Endodermal cell (in vitro differentiated cells): Measurements from ENCODE around the gene C1orf94. TPM values are rescaled to one million over a fixed set of nuclear protein-coding genes. Genes with fewer than 3 reads are reported as not detected.

Source experiments
- DNase-seq: peaks from one replicate; pipeline ENCODE4 v3.0.0-alpha.2; 2017
- H3K27ac ChIP-seq: 2 replicates; pipeline ENCODE4 v1.5.1; 2013; ENCODE audit warnings: mild to moderate bottlenecking, low read depth, low read length, moderate library complexity
- H3K27me3 ChIP-seq: 2 replicates; pipeline ENCODE4 v1.6.1; 2013; ENCODE audit warnings: mild to moderate bottlenecking, low read length, moderate library complexity; ENCODE audit not compliant: insufficient read depth, control insufficient read depth, poor library complexity, severe bottlenecking
- H3K36me3 ChIP-seq: 2 replicates; pipeline ENCODE4 v1.7.0; 2013; ENCODE audit warnings: mild to moderate bottlenecking, low read length, moderate library complexity; ENCODE audit not compliant: control insufficient read depth, insufficient read depth
- H3K4me1 ChIP-seq: one replicate; pipeline ENCODE4 v1.7.0; 2013; ENCODE audit warnings: low read length; ENCODE audit not compliant: control insufficient read depth, insufficient read depth
- H3K4me3 ChIP-seq: 2 replicates; pipeline ENCODE4 v1.5.1; 2013; ENCODE audit warnings: mild to moderate bottlenecking, low read length, moderate library complexity
- H3K9ac ChIP-seq: 2 replicates; pipeline ENCODE4 v1.6.1; 2013; ENCODE audit warnings: mild to moderate bottlenecking, low read length, moderate library complexity; ENCODE audit not compliant: poor library complexity, severe bottlenecking; ENCODE audit errors: extremely low read depth
- H3K9me3 ChIP-seq: 2 replicates; pipeline ENCODE4 v1.6.1; 2013; ENCODE audit warnings: mild to moderate bottlenecking, low read length, moderate library complexity; ENCODE audit not compliant: control insufficient read depth
- H3K27ac Mint-ChIP-seq: 2 replicates; pipeline ENCODE4 v1.8.0; 2020; ENCODE audit warnings: mixed read lengths
- H3K27me3 Mint-ChIP-seq: 2 replicates; pipeline ENCODE4 v1.8.0; 2021; ENCODE audit warnings: mild to moderate bottlenecking, mixed read lengths; ENCODE audit not compliant: insufficient read depth
- H3K36me3 Mint-ChIP-seq: 2 replicates; pipeline ENCODE4 v1.8.0; 2020; ENCODE audit warnings: low read depth, mixed read lengths
- H3K4me1 Mint-ChIP-seq: 2 replicates; pipeline ENCODE4 v1.8.0; 2020; ENCODE audit warnings: mixed read lengths
- H3K4me3 Mint-ChIP-seq: 2 replicates; pipeline ENCODE4 v1.8.0; 2020; ENCODE audit warnings: mild to moderate bottlenecking, moderate library complexity, mixed read lengths
- H3K9me3 Mint-ChIP-seq: 2 replicates; pipeline ENCODE4 v1.8.0; 2020; ENCODE audit warnings: mild to moderate bottlenecking, mixed read lengths
- CTCF ChIP-seq: fragments of 200-600 bp; sonication (generic); conservative IDR thresholded peaks from 2 replicates; pipeline ENCODE4 v1.5.0; 2021; ENCODE audit warnings: antibody characterized with exemption, mild to moderate bottlenecking
- WGBS, 2 experiments: methylation state at CpG; one replicate each; pipeline versions ENCODE4 v1.1.5 to v1.1.7; 2013; ENCODE audit warnings: missing lambda C conversion rate in 2 of 2, mixed read lengths in 1 of 2; ENCODE audit not compliant: insufficient coverage in 1 of 2, insufficient read length in 1 of 2; 5-methylcytosine and 5-hydroxymethylcytosine counted together
- total RNA-seq, 2 donors: library from RNA; stranded (reverse); fragmentation: NEBNext Ultra II Directional in 1 of 2; extraction: Animal tissue kit (Norgen Biotek cat#: 25700) in 1 of 2; gene quantifications; 2 replicates in 1 of 2; 3 replicates in 1 of 2; pipeline ENCODE4 v1.2.1, GENCODE V29; 2021

C1orf94 gene
- total RNA-seq, 2 donors from 2014 or later: 0.15 to 0.29 TPM

DNA sequence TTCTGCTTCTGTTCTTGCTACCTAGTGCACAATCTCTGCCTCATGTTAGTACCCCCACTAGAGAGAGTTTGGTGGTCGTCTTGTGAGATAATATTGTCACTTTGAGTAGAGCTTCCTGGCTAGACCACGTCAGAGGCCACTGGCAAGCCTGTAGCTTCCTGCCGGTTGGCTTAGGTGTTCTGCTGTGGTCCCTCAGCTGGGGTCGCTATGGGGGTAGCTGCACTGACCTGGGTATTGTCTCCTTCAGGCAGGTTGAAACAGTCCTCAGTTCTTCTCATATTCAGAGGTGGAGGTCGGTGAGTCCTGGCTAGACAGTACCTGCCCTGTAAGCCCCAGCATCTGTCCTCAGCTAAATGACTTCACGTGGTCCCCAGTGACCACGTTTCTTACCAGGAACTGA lies 86.2 kb downstream of the C1orf94 start:
- Mint-ChIP-seq H3K4me3 (no peak overlapping the region), H3K9me3 (no peaks in the 10 kb centered on the region), H3K27ac (no peak overlapping the region), H3K36me3 (no peaks in the 10 kb centered on the region), H3K4me1 (no peaks in the 10 kb centered on the region), H3K27me3 (peaks cover 30% of the 10 kb centered on the region)
- H3K27ac ChIP-seq: no peak overlapping the region
- no peak overlapping the region for H3K9ac ChIP-seq
- no peak for TF ChIP-seq CTCF
- peaks cover 17% of the 10 kb centered on the region for H3K27me3 ChIP-seq
- no peaks in the 10 kb centered on the region for H3K36me3 ChIP-seq
- peak; percentile 22 for DNase-seq
- no peaks in the 10 kb centered on the region for H3K4me1 ChIP-seq
- no peak overlapping the region for H3K4me3 ChIP-seq
- no peaks in the 10 kb centered on the region for H3K9me3 ChIP-seq
- WGBS, 2 experiments: 87 to 88% methylated on average over 6 to 7 of the region's 7 CpGs

DNA sequence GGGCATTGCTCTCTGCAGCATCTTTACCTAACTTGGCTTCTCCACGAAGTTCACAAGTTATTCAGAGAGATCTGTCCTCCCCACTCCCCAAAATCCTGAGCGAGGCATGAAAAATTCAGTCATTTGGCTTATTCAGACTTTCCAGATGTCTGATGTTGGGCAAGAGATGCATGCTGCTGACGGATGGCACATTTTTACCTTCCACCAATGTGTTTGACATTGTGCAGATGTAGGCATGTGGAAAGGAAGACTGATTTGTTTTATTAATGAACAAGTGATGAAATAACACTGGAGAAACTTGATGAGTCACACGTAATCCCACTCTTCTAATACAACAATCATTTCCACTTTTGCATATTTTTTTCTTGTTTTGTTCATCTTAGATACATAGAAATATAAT lies 86.7 kb downstream of the C1orf94 start:
- WGBS, 2 experiments: 71 to 89% methylated on average over 1 to 4 of the region's 4 CpGs
- H3K4me1 ChIP-seq: no peaks in the 10 kb centered on the region
- no peak overlapping the region for H3K27ac ChIP-seq
- TF ChIP-seq CTCF: no peak
- no peak overlapping the region for H3K4me3 ChIP-seq
- DNase-seq: peak; percentile 5
- Mint-ChIP-seq H3K27ac (no peak overlapping the region), H3K4me3 (no peak overlapping the region), H3K27me3 (peaks cover 34% of the 10 kb centered on the region), H3K9me3 (no peaks in the 10 kb centered on the region), H3K36me3 (no peaks in the 10 kb centered on the region), H3K4me1 (no peaks in the 10 kb centered on the region)
- no peak overlapping the region for H3K9ac ChIP-seq
- H3K27me3 ChIP-seq: peaks cover 17% of the 10 kb centered on the region
- no peaks in the 10 kb centered on the region for H3K36me3 ChIP-seq
- H3K9me3 ChIP-seq: no peaks in the 10 kb centered on the region

DNA sequence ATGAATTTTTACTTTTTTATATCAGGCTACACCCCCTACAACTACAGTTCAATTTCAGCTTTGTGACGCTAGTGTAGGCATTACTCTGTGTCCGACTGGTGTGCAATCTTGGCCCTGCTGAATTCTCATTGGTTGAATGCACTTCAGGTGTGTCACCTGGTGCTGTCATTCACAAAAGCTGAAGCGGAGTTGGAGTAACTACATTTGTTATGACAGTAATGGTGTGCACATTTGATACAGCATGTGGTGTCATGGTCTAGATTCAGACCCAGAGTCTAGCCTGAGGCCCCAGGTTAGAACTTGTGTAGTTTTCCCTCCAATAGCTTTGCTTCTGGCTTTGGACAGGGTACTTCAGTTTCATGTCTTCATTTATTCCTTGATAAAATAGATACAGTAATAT lies 88.7 kb downstream of the C1orf94 start:
- TF ChIP-seq CTCF: no peak
- no peaks in the 10 kb centered on the region for H3K9me3 ChIP-seq
- 93 to 94% methylated on average over 2 to 3 of the region's 3 CpGs for WGBS, 2 experiments
- DNase-seq: no peak
- H3K4me3 ChIP-seq: no peak overlapping the region
- Mint-ChIP-seq H3K27me3 (peaks cover 38% of the 10 kb centered on the region), H3K27ac (no peak overlapping the region), H3K36me3 (no peaks in the 10 kb centered on the region), H3K4me3 (no peak overlapping the region), H3K4me1 (no peaks in the 10 kb centered on the region), H3K9me3 (no peaks in the 10 kb centered on the region)
- H3K27ac ChIP-seq: no peak overlapping the region
- H3K9ac ChIP-seq: no peak overlapping the region
- H3K36me3 ChIP-seq: no peaks in the 10 kb centered on the region
- peaks cover 17% of the 10 kb centered on the region for H3K27me3 ChIP-seq
- no peaks in the 10 kb centered on the region for H3K4me1 ChIP-seq
